Astrocyte (in vitro differentiated cells and primary cell): ENCODE data around the gene SDK1.

Experiments used
- EZH2 ChIP-seq: IDR thresholded peaks from 2 replicates; pipeline ENCODE4 v1.6.1; 2012; ENCODE audit warnings: mild to moderate bottlenecking, low read length, inconsistent platforms; ENCODE audit not compliant: insufficient read depth
- TF ChIP-seq, protein P1 (sequence below): IDR thresholded peaks from 2 replicates; pipeline ENCODE4 v1.5.1; 2011; ENCODE audit warnings: low read depth, mild to moderate bottlenecking, inconsistent platforms, low read length, moderate library complexity; ENCODE audit not compliant: insufficient read depth

DNA sequence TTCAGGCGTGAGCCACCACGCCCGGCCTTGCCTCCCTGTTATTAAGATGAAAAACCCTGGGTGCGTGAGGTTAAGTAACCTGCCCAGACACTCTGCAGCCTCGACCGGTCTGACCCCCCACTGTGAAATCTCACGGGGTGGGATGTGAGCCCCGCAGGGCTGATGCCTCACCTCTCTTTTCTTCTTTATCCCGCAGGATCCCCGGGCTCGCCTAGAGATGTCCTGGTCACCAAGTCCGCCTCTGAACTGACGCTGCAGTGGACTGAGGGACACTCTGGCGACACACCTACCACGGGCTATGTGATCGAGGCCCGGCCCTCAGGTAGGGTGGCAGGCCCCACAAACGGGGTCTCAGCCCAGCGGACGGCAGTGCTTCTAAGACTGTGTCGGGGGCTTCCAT, 920.0 kb downstream of the SDK1 start:
- TF ChIP-seq, protein P1, sequence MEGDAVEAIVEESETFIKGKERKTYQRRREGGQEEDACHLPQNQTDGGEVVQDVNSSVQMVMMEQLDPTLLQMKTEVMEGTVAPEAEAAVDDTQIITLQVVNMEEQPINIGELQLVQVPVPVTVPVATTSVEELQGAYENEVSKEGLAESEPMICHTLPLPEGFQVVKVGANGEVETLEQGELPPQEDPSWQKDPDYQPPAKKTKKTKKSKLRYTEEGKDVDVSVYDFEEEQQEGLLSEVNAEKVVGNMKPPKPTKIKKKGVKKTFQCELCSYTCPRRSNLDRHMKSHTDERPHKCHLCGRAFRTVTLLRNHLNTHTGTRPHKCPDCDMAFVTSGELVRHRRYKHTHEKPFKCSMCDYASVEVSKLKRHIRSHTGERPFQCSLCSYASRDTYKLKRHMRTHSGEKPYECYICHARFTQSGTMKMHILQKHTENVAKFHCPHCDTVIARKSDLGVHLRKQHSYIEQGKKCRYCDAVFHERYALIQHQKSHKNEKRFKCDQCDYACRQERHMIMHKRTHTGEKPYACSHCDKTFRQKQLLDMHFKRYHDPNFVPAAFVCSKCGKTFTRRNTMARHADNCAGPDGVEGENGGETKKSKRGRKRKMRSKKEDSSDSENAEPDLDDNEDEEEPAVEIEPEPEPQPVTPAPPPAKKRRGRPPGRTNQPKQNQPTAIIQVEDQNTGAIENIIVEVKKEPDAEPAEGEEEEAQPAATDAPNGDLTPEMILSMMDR: no peak
- no peak for TF ChIP-seq EZH2
